K562 treated with DMSO at 1 percent for 4 hours (cell line): ENCODE data around the gene WFDC9. TPM values are rescaled to one million over a fixed set of nuclear protein-coding genes. Genes with fewer than 3 reads are reported as not detected.

Experiments
- total RNA-seq: library from RNA; unstranded; fragments of 300-600 nt; gene quantifications from 2 replicates; pipeline ENCODE4 v1.2.3, GENCODE V29; 2022; ENCODE audit not compliant: insufficient read depth

The WFDC9 gene
- total RNA-seq = not detected in 2 replicates

GRCh38 chr20:45631184-45631583 lies at the start of gene WFDC9:
TSS of gene WFDC9 (minus strand) at chr20:45631284. CDS start at chr20:45610181, 21,103 bp downstream.

GRCh38 chr20:45670139-45670538 lies 39.1 kb upstream of the WFDC9 start, which contains the start of gene WFDC11:
TSS of gene WFDC11 (minus strand) at chr20:45670239. CDS start at chr20:45650600, 19,639 bp downstream.

GRCh38 chr20:45629496-45630100 lies 1.5 kb downstream of the WFDC9 start, which contains the start of gene WFDC10A:
TSS of gene WFDC10A (plus strand) at chr20:45629739. CDS start at chr20:45629814, 75 bp downstream.

GRCh38 chr20:45579184-45579583 lies 51.9 kb downstream of the WFDC9 start, which contains the start of gene WFDC8:
TSS of gene WFDC8 (minus strand) at chr20:45579284. CDS start at chr20:45579247, 37 bp downstream.

Other genes with a start within 250 kb of the WFDC9 start
- gene DBNDD2, start 223.0 kb downstream of the WFDC9 start, total RNA-seq = 66.5 and 84.8 TPM in 2 replicates
- gene PIGT, start 215.1 kb downstream of the WFDC9 start, total RNA-seq = 91.8 and 108 TPM in 2 replicates
- not detected in 2 replicates for gene WFDC2, start 161.5 kb downstream of the WFDC9 start, total RNA-seq
- not detected in 2 replicates for gene SPINT3, start 115.7 kb downstream of the WFDC9 start, total RNA-seq
- not detected in 2 replicates for gene WFDC6, start 91.8 kb downstream of the WFDC9 start, total RNA-seq
- not detected in 2 replicates for gene EPPIN, start 83.9 kb downstream of the WFDC9 start, total RNA-seq
- gene WFDC8, start 52.0 kb downstream of the WFDC9 start, total RNA-seq = not detected in 2 replicates
- gene WFDC10A, start 1.5 kb downstream of the WFDC9 start, total RNA-seq = not detected in 2 replicates
- gene WFDC11, start 39.0 kb upstream of the WFDC9 start, total RNA-seq = not detected in 2 replicates
- not detected in 2 replicates for gene WFDC13, start 70.8 kb upstream of the WFDC9 start, total RNA-seq
- gene WFDC10B, start 73.7 kb upstream of the WFDC9 start, total RNA-seq = not detected in 2 replicates
- gene SPINT4, start 91.1 kb upstream of the WFDC9 start, total RNA-seq = not detected in 2 replicates
- gene WFDC3, start 160.6 kb upstream of the WFDC9 start, total RNA-seq = not detected in 2 replicates
- gene DNTTIP1, start 160.7 kb upstream of the WFDC9 start, total RNA-seq = 30.5 and 47.2 TPM in 2 replicates
- gene UBE2C, start 181.4 kb upstream of the WFDC9 start, total RNA-seq = 3.3 and 5.4 TPM in 2 replicates
- gene TNNC2, start 196.0 kb upstream of the WFDC9 start, total RNA-seq = not detected in 2 replicates
- gene SNX21, start 202.5 kb upstream of the WFDC9 start, total RNA-seq = 0.53 and 2.0 TPM in 2 replicates
- gene ACOT8, start 226.1 kb upstream of the WFDC9 start, total RNA-seq = 50.2 and 57.2 TPM in 2 replicates
- gene ZSWIM3, start 226.3 kb upstream of the WFDC9 start, total RNA-seq = 9.4 and 9.8 TPM in 2 replicates
- gene ZSWIM1, start 249.9 kb upstream of the WFDC9 start, total RNA-seq = 14.2 and 15.1 TPM in 2 replicates